ENCODE measurements around the gene GRIN3A. TPM values are rescaled to one million over a fixed set of nuclear protein-coding genes. Genes with fewer than 3 reads are reported as not detected.
A peak's percentile ranks its signal among the peaks of the same experiment; 100 is the strongest.

The GRIN3A gene
- total RNA-seq, 1 experiment from 2014 or later = 0.02 TPM

- Mint-ChIP-seq H3K27ac (no peak overlapping the region), H3K36me3 (peaks cover 11% of the 10 kb centered on the region), H3K4me1 (peaks cover 6% of the 10 kb centered on the region), H3K9me3 (no peaks in the 10 kb centered on the region), H3K27me3 (ENCODE audit: low read depth) (no peaks in the 10 kb centered on the region), H3K4me3 (no peak overlapping the region)
- DNase-seq (ENCODE audit: low spot score) (peak; percentile 40), ATAC-seq (no peak)
- ChIA-PET CTCF (interaction anchor here (0.6 to 9.3 kb wide), 3 partner anchors 78 to 139 kb away, joined by 4 to 130 read pairs (median 6); partner anchors contain the start of genes MRPL50 and ZNF189), POLR2A (no interaction called here)
- TF ChIP-seq, protein P1, sequence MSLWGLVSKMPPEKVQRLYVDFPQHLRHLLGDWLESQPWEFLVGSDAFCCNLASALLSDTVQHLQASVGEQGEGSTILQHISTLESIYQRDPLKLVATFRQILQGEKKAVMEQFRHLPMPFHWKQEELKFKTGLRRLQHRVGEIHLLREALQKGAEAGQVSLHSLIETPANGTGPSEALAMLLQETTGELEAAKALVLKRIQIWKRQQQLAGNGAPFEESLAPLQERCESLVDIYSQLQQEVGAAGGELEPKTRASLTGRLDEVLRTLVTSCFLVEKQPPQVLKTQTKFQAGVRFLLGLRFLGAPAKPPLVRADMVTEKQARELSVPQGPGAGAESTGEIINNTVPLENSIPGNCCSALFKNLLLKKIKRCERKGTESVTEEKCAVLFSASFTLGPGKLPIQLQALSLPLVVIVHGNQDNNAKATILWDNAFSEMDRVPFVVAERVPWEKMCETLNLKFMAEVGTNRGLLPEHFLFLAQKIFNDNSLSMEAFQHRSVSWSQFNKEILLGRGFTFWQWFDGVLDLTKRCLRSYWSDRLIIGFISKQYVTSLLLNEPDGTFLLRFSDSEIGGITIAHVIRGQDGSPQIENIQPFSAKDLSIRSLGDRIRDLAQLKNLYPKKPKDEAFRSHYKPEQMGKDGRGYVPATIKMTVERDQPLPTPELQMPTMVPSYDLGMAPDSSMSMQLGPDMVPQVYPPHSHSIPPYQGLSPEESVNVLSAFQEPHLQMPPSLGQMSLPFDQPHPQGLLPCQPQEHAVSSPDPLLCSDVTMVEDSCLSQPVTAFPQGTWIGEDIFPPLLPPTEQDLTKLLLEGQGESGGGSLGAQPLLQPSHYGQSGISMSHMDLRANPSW (CRISPR knock-in tag; conservative IDR thresholded peaks at IDR 0.05; ENCODE audit: low read depth) = no peak
- TF ChIP-seq, protein P2, sequence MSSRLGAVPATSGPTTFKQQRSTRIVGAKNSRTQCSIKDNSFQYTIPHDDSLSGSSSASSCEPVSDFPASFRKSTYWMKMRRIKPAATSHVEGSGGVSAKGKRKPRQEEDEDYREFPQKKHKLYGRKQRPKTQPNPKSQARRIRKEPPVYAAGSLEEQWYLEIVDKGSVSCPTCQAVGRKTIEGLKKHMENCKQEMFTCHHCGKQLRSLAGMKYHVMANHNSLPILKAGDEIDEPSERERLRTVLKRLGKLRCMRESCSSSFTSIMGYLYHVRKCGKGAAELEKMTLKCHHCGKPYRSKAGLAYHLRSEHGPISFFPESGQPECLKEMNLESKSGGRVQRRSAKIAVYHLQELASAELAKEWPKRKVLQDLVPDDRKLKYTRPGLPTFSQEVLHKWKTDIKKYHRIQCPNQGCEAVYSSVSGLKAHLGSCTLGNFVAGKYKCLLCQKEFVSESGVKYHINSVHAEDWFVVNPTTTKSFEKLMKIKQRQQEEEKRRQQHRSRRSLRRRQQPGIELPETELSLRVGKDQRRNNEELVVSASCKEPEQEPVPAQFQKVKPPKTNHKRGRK (CRISPR knock-in tag; IDR thresholded peaks at IDR 0.05; ENCODE audit: borderline replicate concordance) = no peak
- no peak for TF ChIP-seq TP53 (CRISPR knock-in tag; IDR thresholded peaks at IDR 0.05)
- TF ChIP-seq, protein P3, sequence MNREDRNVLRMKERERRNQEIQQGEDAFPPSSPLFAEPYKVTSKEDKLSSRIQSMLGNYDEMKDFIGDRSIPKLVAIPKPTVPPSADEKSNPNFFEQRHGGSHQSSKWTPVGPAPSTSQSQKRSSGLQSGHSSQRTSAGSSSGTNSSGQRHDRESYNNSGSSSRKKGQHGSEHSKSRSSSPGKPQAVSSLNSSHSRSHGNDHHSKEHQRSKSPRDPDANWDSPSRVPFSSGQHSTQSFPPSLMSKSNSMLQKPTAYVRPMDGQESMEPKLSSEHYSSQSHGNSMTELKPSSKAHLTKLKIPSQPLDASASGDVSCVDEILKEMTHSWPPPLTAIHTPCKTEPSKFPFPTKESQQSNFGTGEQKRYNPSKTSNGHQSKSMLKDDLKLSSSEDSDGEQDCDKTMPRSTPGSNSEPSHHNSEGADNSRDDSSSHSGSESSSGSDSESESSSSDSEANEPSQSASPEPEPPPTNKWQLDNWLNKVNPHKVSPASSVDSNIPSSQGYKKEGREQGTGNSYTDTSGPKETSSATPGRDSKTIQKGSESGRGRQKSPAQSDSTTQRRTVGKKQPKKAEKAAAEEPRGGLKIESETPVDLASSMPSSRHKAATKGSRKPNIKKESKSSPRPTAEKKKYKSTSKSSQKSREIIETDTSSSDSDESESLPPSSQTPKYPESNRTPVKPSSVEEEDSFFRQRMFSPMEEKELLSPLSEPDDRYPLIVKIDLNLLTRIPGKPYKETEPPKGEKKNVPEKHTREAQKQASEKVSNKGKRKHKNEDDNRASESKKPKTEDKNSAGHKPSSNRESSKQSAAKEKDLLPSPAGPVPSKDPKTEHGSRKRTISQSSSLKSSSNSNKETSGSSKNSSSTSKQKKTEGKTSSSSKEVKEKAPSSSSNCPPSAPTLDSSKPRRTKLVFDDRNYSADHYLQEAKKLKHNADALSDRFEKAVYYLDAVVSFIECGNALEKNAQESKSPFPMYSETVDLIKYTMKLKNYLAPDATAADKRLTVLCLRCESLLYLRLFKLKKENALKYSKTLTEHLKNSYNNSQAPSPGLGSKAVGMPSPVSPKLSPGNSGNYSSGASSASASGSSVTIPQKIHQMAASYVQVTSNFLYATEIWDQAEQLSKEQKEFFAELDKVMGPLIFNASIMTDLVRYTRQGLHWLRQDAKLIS (CRISPR knock-in tag; IDR thresholded peaks at IDR 0.05; ENCODE audit: borderline replicate concordance) = no peak
Measured at GRCh38 chr9:101536938-101537337, 201.5 kb downstream of the GRIN3A start.

DNA sequence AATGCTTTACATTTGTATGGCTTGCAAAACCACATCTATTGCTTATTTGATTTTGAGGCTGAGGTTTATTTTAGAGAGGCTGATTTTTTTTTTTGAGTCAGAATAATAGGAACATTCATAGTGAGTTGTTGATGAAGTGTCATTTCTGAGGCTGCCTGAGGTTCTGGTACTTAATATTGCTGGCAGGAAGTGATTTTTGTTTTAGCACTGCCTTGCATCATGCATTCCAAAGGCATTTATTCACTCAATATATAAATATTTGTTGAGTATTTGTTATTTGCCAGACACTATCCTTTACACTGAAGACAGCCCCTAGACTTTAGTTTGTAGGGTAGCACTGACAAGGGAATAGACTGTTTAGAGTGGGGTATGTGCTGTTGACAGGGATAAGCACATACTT, 202.1 kb downstream of the GRIN3A start:
- ATAC-seq (no peak), DNase-seq (ENCODE audit: low spot score) (no peak)
- Mint-ChIP-seq H3K4me3 (no peak overlapping the region), H3K27ac (no peak overlapping the region), H3K9me3 (no peaks in the 10 kb centered on the region), H3K36me3 (peaks cover 11% of the 10 kb centered on the region), H3K27me3 (ENCODE audit: low read depth) (no peaks in the 10 kb centered on the region), H3K4me1 (peaks cover 6% of the 10 kb centered on the region)
- ChIA-PET CTCF (interaction anchor here (0.8 to 9.3 kb wide), 3 partner anchors 78 to 87 kb away, joined by 4 to 130 read pairs (median 6); no protein-coding TSS in a partner anchor), POLR2A (no interaction called here)
- TF ChIP-seq FOXJ3 (CRISPR knock-in tag; IDR thresholded peaks at IDR 0.05; ENCODE audit: borderline replicate concordance) (no peak), ZBTB21 (CRISPR knock-in tag; IDR thresholded peaks at IDR 0.05; ENCODE audit: borderline replicate concordance) (no peak), IRF2 (CRISPR knock-in tag; IDR thresholded peaks at IDR 0.05; ENCODE audit: borderline replicate concordance, low read depth) (no peak), NR3C1 (CRISPR knock-in tag; conservative IDR thresholded peaks at IDR 0.05; ENCODE audit: low read depth) (no peak), ELF4 (CRISPR knock-in tag; IDR thresholded peaks at IDR 0.05; ENCODE audit: low read depth) (no peak), ATF3 (CRISPR knock-in tag; conservative IDR thresholded peaks at IDR 0.05) (no peak), SP1 (CRISPR knock-in tag; conservative IDR thresholded peaks at IDR 0.05) (no peak), JAZF1 (CRISPR knock-in tag; IDR thresholded peaks at IDR 0.05) (no peak), NFYB (CRISPR knock-in tag; conservative IDR thresholded peaks at IDR 0.05; ENCODE audit: low read depth) (no peak), ZNF416 (CRISPR knock-in tag; IDR thresholded peaks at IDR 0.05) (no peak)
- TF ChIP-seq, protein P4, sequence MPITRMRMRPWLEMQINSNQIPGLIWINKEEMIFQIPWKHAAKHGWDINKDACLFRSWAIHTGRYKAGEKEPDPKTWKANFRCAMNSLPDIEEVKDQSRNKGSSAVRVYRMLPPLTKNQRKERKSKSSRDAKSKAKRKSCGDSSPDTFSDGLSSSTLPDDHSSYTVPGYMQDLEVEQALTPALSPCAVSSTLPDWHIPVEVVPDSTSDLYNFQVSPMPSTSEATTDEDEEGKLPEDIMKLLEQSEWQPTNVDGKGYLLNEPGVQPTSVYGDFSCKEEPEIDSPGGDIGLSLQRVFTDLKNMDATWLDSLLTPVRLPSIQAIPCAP (CRISPR knock-in tag; IDR thresholded peaks at IDR 0.05) = no peak
- TF ChIP-seq, protein P5, sequence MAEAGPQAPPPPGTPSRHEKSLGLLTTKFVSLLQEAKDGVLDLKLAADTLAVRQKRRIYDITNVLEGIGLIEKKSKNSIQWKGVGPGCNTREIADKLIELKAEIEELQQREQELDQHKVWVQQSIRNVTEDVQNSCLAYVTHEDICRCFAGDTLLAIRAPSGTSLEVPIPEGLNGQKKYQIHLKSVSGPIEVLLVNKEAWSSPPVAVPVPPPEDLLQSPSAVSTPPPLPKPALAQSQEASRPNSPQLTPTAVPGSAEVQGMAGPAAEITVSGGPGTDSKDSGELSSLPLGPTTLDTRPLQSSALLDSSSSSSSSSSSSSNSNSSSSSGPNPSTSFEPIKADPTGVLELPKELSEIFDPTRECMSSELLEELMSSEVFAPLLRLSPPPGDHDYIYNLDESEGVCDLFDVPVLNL (CRISPR knock-in tag; IDR thresholded peaks at IDR 0.05; ENCODE audit: borderline replicate concordance, low read depth) = no peak
- TF ChIP-seq, protein P6, sequence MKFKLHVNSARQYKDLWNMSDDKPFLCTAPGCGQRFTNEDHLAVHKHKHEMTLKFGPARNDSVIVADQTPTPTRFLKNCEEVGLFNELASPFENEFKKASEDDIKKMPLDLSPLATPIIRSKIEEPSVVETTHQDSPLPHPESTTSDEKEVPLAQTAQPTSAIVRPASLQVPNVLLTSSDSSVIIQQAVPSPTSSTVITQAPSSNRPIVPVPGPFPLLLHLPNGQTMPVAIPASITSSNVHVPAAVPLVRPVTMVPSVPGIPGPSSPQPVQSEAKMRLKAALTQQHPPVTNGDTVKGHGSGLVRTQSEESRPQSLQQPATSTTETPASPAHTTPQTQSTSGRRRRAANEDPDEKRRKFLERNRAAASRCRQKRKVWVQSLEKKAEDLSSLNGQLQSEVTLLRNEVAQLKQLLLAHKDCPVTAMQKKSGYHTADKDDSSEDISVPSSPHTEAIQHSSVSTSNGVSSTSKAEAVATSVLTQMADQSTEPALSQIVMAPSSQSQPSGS (CRISPR knock-in tag; IDR thresholded peaks at IDR 0.05; ENCODE audit: borderline replicate concordance, low read depth) = no peak
- TF ChIP-seq, protein P7, sequence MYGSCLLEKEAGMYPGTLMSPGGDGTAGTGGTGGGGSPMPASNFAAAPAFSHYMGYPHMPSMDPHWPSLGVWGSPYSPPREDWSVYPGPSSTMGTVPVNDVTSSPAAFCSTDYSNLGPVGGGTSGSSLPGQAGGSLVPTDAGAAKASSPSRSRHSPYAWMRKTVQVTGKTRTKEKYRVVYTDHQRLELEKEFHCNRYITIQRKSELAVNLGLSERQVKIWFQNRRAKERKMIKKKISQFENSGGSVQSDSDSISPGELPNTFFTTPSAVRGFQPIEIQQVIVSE (CRISPR knock-in tag; IDR thresholded peaks at IDR 0.05; ENCODE audit: borderline replicate concordance) = no peak
- TF ChIP-seq, protein P2 (CRISPR knock-in tag; IDR thresholded peaks at IDR 0.05; ENCODE audit: borderline replicate concordance) = no peak
- TF ChIP-seq, protein P8, sequence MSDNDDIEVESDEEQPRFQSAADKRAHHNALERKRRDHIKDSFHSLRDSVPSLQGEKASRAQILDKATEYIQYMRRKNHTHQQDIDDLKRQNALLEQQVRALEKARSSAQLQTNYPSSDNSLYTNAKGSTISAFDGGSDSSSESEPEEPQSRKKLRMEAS (CRISPR knock-in tag; IDR thresholded peaks at IDR 0.05) = no peak
